Measurements from ENCODE around the gene ASF1B. TPM values are rescaled to one million over a fixed set of nuclear protein-coding genes. Genes with fewer than 3 reads are reported as not detected.

Gene ASF1B
- total RNA-seq, 6 experiments from 2014 or later, result 11.0 to 22.8 (median 18.6) TPM

DNA sequence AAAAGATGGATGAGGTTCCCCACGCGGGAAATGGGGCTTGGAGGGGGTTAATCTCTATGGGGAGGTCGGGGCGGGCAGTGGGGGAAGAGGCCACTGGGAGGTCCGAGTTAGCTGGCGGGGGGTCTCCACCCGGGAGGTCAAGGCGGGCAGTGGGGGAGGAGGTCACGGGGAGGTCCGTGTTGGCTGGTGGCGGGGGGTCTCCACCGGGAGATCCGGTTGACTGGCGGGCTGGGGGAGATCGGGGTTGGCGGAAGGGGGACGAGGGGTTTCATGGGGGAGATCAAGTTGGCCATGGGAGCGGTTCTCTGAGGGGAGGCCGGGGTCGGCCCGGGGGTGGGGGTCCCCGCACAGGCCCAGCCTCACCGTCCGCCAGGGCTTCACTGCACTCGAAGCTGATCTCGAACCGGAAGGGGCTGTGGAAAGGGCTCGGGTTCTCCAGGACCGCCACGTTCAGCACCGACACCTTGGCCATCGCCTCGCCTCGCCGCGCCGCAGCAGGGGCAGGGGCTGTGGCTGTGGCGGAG, 342 bp downstream of the ASF1B start:
- Mint-ChIP-seq H3K27ac (peak overlapping the region; percentile 29), H3K4me3 (peak overlapping the region; percentile 88), H3K36me3 (ENCODE audit: low read depth) (no peaks in the 10 kb centered on the region), H3K27me3 (ENCODE audit: insufficient read depth) (peaks cover 3% of the 10 kb centered on the region), H3K9me3 (no peaks in the 10 kb centered on the region), H3K4me1 (ENCODE audit: low read depth) (peaks cover 40% of the 10 kb centered on the region)
- DNase-seq, result no peak
- TF ChIP-seq, protein P1, sequence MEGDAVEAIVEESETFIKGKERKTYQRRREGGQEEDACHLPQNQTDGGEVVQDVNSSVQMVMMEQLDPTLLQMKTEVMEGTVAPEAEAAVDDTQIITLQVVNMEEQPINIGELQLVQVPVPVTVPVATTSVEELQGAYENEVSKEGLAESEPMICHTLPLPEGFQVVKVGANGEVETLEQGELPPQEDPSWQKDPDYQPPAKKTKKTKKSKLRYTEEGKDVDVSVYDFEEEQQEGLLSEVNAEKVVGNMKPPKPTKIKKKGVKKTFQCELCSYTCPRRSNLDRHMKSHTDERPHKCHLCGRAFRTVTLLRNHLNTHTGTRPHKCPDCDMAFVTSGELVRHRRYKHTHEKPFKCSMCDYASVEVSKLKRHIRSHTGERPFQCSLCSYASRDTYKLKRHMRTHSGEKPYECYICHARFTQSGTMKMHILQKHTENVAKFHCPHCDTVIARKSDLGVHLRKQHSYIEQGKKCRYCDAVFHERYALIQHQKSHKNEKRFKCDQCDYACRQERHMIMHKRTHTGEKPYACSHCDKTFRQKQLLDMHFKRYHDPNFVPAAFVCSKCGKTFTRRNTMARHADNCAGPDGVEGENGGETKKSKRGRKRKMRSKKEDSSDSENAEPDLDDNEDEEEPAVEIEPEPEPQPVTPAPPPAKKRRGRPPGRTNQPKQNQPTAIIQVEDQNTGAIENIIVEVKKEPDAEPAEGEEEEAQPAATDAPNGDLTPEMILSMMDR (IDR thresholded peaks at IDR 0.05), result no peak

DNA sequence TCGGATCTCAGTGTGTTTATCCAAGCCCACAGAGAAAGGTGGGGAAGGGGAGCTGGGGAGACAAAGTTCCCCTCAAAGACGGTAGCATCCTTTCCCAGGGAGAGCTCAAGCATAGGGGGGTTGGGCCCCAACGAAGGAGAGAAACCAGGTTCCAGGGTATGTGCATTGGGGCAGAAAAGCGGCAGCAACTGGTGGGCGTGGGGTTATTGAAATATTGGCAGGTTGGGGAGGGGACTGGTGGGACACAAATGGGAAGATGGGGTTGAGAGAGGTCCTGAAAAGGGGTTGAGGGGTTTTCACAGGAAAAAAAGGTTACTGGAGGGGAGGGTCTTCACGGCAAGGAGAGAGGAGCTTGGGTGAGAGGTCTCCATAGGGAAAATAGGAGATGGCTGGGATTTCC, 1.0 kb downstream of the ASF1B start:
- Mint-ChIP-seq H3K9me3 (no peaks in the 10 kb centered on the region), H3K4me1 (ENCODE audit: low read depth) (peaks cover 40% of the 10 kb centered on the region), H3K36me3 (ENCODE audit: low read depth) (no peaks in the 10 kb centered on the region), H3K4me3 (peak overlapping the region; percentile 88), H3K27ac (peak overlapping the region; percentile 29), H3K27me3 (ENCODE audit: insufficient read depth) (peaks cover 2% of the 10 kb centered on the region; the same call in 1 of the 2 replicates)
- TF ChIP-seq, protein P1 (IDR thresholded peaks at IDR 0.05), result no peak
- DNase-seq, result no peak

DNA sequence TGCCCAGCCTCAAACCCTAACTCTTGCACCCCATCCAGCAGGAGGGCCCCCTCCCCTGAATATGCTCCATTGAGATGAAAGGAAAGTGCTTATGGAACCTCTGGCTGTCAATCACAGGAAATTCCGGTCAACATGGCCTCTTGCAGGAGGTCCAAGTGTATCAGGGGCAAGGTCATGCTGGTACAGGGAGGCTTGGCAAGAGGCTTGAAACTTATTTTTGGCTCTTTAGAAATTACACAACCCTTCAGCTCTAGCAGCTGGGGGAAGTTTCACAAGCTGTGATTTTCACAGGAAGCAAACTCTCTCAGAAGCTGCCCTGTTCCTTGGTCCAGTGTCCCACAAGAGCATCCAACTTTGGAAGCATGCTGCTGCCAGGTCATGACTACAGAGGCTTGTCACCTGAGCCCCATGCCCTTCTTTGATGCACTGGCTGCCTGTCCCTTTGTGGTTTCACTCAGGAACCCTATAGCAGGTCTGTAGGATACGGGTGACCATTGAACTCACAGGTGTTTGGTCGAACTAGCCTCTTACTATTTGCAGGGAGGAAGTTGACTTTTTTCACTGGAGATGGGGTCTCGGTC, 8.4 kb downstream of the ASF1B start:
- Mint-ChIP-seq H3K27ac (no peak overlapping the region), H3K4me3 (no peak overlapping the region), H3K36me3 (ENCODE audit: low read depth) (no peaks in the 10 kb centered on the region), H3K4me1 (ENCODE audit: low read depth) (no peaks in the 10 kb centered on the region), H3K27me3 (ENCODE audit: insufficient read depth) (peaks cover 2% of the 10 kb centered on the region; the same call in 1 of the 2 replicates), H3K9me3 (no peaks in the 10 kb centered on the region)
- TF ChIP-seq, protein P1 (IDR thresholded peaks at IDR 0.05), result no peak
- no peak for DNase-seq

DNA sequence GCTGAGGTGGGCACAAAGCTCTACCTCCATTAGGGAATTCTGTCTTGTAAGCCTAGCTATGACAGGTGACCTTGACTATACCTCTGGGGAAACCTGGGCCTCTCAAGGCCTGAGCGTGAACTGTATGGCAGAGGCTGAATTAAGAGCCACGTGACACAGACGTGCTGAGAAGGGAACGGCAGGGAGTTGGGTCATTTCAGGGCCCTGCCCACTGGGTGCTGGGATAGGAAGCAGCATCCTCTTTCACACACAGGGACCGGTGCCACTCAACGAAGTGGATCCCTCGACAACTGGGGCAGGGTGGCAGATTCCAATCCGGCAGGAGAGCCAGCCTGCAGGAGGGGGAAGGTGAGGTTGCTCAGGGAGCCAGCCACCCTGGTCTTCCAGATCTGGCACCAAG, 9.2 kb downstream of the ASF1B start:
- TF ChIP-seq, protein P1 (IDR thresholded peaks at IDR 0.05), result no peak
- Mint-ChIP-seq H3K36me3 (ENCODE audit: low read depth) (no peaks in the 10 kb centered on the region), H3K4me1 (ENCODE audit: low read depth) (no peaks in the 10 kb centered on the region), H3K9me3 (no peaks in the 10 kb centered on the region), H3K4me3 (no peak overlapping the region), H3K27me3 (ENCODE audit: insufficient read depth) (peaks cover 4% of the 10 kb centered on the region; the same call in 1 of the 2 replicates), H3K27ac (no peak overlapping the region)
- DNase-seq, result no peak

DNA sequence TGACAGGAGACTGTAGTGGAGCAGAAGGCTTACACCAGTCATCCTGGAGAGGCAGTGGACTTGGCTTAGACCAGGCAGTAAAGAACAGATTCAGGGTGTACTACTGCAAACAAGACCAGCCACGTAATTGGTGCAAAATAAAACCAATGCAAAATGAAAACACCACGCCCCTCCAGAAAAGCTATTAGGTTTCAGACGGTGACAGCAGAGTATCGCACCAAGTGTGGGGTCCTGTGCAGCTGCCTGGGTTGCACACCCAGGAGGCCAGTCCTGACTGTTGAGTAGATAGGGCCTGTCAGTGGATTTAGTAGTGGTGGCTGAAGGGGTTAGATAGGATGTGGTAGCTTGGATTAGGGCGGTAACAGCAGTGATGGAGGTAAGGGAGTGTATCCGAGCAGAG, 13.5 kb downstream of the ASF1B start:
- Mint-ChIP-seq H3K4me3 (no peak overlapping the region), H3K4me1 (ENCODE audit: low read depth) (peaks cover 12% of the 10 kb centered on the region), H3K27me3 (ENCODE audit: insufficient read depth) (peaks cover 2% of the 10 kb centered on the region; the same call in 1 of the 2 replicates), H3K36me3 (ENCODE audit: low read depth) (no peaks in the 10 kb centered on the region), H3K27ac (no peak overlapping the region), H3K9me3 (no peaks in the 10 kb centered on the region)
- no peak for DNase-seq
- TF ChIP-seq, protein P1 (IDR thresholded peaks at IDR 0.05), result no peak
